Measurements from ENCODE around the gene NUFIP2. TPM values are rescaled to one million over a fixed set of nuclear protein-coding genes. Genes with fewer than 3 reads are reported as not detected.

Gene NUFIP2
- total and polyA plus RNA-seq, 2 donors (not counting 3 experiments of a cell fraction or from before 2014, with no cell fraction given) = 27.2 to 51.1 TPM

GRCh38 chr17:29250666-29251065 lies 43.3 kb downstream of the NUFIP2 start:
- DNase-seq (ENCODE audit: low read depth, low spot score) (no peak), FAIRE-seq (no peak)
- peaks cover 8% of the 10 kb centered on the region for H3K4me1 ChIP-seq (ENCODE audit: control insufficient read depth, extremely low read depth, insufficient read depth, low read length)
- POLR2A ChIA-PET = no interaction called here
- no peaks in the 10 kb centered on the region for H3K79me2 ChIP-seq (ENCODE audit: control insufficient read depth, insufficient read depth, low read length)
- H3K36me3 ChIP-seq (ENCODE audit: control insufficient read depth in 2 of 2, extremely low read depth in 1 of 2, insufficient read depth in 2 of 2, low read length in 2 of 2) = no peaks in the 10 kb centered on the region
- H3K4me2 ChIP-seq (ENCODE audit: insufficient read depth, low read length) = no peak overlapping the region
- H3K4me3 ChIP-seq (replicated peaks in 1 of 3; ENCODE audit: insufficient read depth in 1 of 3, low read depth in 1 of 3, low read length in 3 of 3) = no peak overlapping the region
- no peaks in the 10 kb centered on the region for H3K9me1 ChIP-seq (replicated peaks; ENCODE audit: control insufficient read depth, extremely low read depth, insufficient read depth, low read length)
- no peak overlapping the region for H3K9ac ChIP-seq (replicated peaks; ENCODE audit: extremely low read depth, insufficient read depth, low read length)
- H2AFZ ChIP-seq (ENCODE audit: low read depth, low read length) = no peak overlapping the region
- dilution Hi-C loops (cut with MboI; ENCODE audit: extremely low pct_ligation_motif_present, low sequenced_read_pairs) (no loop called here), intact Hi-C loops (cut with micrococcal nuclease) (no loop called here)
- BruUV-seq (replicated peaks) = no TSS peak
- TF ChIP-seq CTCF (IDR thresholded peaks at IDR 0.05; ENCODE audit: extremely low read depth in 1 of 2, insufficient read depth in 1 of 2, low read depth in 1 of 2, low read length in 2 of 2) (no peak), JUN (IDR thresholded peaks at IDR 0.05; ENCODE audit: borderline replicate concordance, insufficient read depth, insufficient read length, low read depth) (no peak), MYC (IDR thresholded peaks at IDR 0.05; ENCODE audit: low read depth, low read length) (no peak), MAX (IDR thresholded peaks at IDR 0.05; ENCODE audit: insufficient read depth, insufficient read length) (no peak), FOS (IDR thresholded peaks at IDR 0.05; ENCODE audit: borderline replicate concordance, insufficient read depth, low read length) (no peak), GATA2 (IDR thresholded peaks at IDR 0.05; ENCODE audit: insufficient read depth, insufficient read length, low read depth, low read length) (no peak), POLR2AphosphoS5 (IDR thresholded peaks at IDR 0.05; ENCODE audit: insufficient read depth, low read depth, low read length) (no peak), POLR2A (IDR thresholded peaks at IDR 0.05; ENCODE audit: low read depth, low read length) (no peak), EZH2 (IDR thresholded peaks at IDR 0.05; ENCODE audit: borderline replicate concordance, low read depth, low read length, severe bottlenecking) (no peak)
- H3K27ac ChIP-seq (ENCODE audit: insufficient read depth, low read depth, low read length) = no peak overlapping the region
- H3K9me3 ChIP-seq (replicated peaks; ENCODE audit: control insufficient read depth, insufficient read depth, low read length) = no peaks in the 10 kb centered on the region
- H4K20me1 ChIP-seq (replicated peaks; ENCODE audit: control insufficient read depth, extremely low read depth, insufficient read depth, low read length) = peaks cover 5% of the 10 kb centered on the region
- CTCF ChIA-PET = interaction anchor here (0.9 to 4.1 kb wide), 11 partner anchors 9 to 127 kb away, joined by 3 to 42 read pairs (median 3); partner anchors contain the start of gene MYO18A
- no peaks in the 10 kb centered on the region for H3K27me3 ChIP-seq (ENCODE audit: control insufficient read depth in 2 of 2, insufficient read depth in 2 of 2, low read length in 2 of 2)
